ENCODE data around the gene CARD11. TPM values are rescaled to one million over a fixed set of nuclear protein-coding genes. Genes with fewer than 3 reads are reported as not detected.

Gene CARD11
- total and polyA plus RNA-seq, 2 experiments from 2014 or later = 17.7 to 29.0 TPM

GRCh38 chr7:2948749-2949148, 94.9 kb downstream of the CARD11 start (continued):
- TF ChIP-seq CTCF (conservative IDR thresholded peaks at IDR 0.05; ENCODE audit: low read depth in 2 of 2) (no peak), NANOG (IDR thresholded peaks at IDR 0.05; ENCODE audit: borderline replicate concordance) (peak; percentile 58; the same call in 1 of the 2 replicates)

DNA sequence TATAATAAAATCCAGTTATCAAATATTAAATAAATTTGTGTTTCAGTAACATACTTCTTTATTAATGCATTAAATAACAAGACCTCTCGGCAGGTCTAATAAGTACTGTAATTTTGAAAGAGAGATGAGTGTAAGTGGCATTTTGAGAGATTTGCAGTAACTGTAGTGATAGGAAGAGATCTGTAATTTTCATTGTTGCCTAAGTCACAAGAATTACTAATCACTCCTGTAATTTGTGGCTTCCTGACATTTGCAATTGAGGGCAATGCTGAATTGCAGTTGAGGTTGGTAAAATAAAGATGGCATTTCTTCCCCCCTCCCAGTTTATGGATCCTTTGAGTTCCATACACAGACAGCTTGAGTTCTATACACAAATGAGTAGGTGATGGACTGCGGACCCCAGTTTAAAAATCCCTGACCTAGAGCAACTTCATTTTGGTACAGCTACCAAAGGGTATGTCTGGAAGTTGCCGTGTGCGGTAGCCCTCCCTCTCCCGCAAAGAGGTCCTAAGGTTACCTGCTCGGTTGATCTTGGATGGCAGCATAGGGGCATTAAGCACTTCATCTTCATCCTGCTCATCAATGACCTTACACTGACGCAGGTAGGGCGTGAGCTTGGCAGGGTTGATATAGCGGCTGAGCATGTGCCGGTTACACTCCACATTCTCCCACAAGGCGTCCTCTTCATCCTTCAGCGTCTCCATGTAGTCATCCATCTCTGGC, 96.4 kb downstream of the CARD11 start:
- Mint-ChIP-seq H3K9me3 (peaks cover 35% of the 10 kb centered on the region), H3K27me3 (ENCODE audit: insufficient read depth, low read depth, poor library complexity) (peaks cover 2% of the 10 kb centered on the region), H3K4me3 (no peak overlapping the region), H3K36me3 (ENCODE audit: low read depth) (peaks cover 61% of the 10 kb centered on the region), H3K4me1 (peaks cover 7% of the 10 kb centered on the region; the same call in 1 of the 3 replicates), H3K27ac (no peak overlapping the region)
- Histone ChIP-seq H2AFZ (no peak overlapping the region), H3K27ac (ENCODE audit: low read depth) (no peak overlapping the region), H3K79me2 (replicated peaks; ENCODE audit: insufficient read depth) (no peaks in the 10 kb centered on the region), H3F3A (replicated peaks; ENCODE audit: low read depth) (no peaks in the 10 kb centered on the region), H3K4me1 (ENCODE audit: insufficient read depth) (peaks cover 5% of the 10 kb centered on the region; the same call in 1 of the 2 replicates), H3K9me2 (ENCODE audit: insufficient read depth) (0 out of 2 replicates have a peak, but pooled peaks cover 6% of the 10 kb centered on the region), H3K4me3 (no peak overlapping the region), H3K27me3 (ENCODE audit: insufficient read depth) (no peaks in the 10 kb centered on the region), H4K20me1 (replicated peaks; ENCODE audit: insufficient read depth) (no peaks in the 10 kb centered on the region), H3K36me3 (ENCODE audit: insufficient read depth) (peaks cover 4% of the 10 kb centered on the region; the same call in 1 of the 2 replicates), H3K4me2 (no peak overlapping the region)
- ATAC-seq = no peak
- no peak for DNase-seq (ENCODE audit: low spot score)
- TF ChIP-seq POLR2AphosphoS5 (IDR thresholded peaks at IDR 0.05; ENCODE audit: low read depth) (no peak), CTCF (conservative IDR thresholded peaks at IDR 0.05; ENCODE audit: low read depth in 2 of 2) (no peak), CREB1 (CRISPR knock-in tag; IDR thresholded peaks at IDR 0.05; ENCODE audit: low read depth) (no peak), JUNB (IDR thresholded peaks at IDR 0.05; ENCODE audit: unreplicated experiment) (no peak), EZH2 (IDR thresholded peaks at IDR 0.05; ENCODE audit: low read depth, unreplicated experiment) (no peak), EZH2phosphoT487 (IDR thresholded peaks at IDR 0.05; ENCODE audit: unreplicated experiment) (no peak), NANOG (IDR thresholded peaks at IDR 0.05; ENCODE audit: borderline replicate concordance) (no peak), ZNF114 (CRISPR knock-in tag; IDR thresholded peaks at IDR 0.05) (no peak)
- TF ChIP-seq, protein P1, sequence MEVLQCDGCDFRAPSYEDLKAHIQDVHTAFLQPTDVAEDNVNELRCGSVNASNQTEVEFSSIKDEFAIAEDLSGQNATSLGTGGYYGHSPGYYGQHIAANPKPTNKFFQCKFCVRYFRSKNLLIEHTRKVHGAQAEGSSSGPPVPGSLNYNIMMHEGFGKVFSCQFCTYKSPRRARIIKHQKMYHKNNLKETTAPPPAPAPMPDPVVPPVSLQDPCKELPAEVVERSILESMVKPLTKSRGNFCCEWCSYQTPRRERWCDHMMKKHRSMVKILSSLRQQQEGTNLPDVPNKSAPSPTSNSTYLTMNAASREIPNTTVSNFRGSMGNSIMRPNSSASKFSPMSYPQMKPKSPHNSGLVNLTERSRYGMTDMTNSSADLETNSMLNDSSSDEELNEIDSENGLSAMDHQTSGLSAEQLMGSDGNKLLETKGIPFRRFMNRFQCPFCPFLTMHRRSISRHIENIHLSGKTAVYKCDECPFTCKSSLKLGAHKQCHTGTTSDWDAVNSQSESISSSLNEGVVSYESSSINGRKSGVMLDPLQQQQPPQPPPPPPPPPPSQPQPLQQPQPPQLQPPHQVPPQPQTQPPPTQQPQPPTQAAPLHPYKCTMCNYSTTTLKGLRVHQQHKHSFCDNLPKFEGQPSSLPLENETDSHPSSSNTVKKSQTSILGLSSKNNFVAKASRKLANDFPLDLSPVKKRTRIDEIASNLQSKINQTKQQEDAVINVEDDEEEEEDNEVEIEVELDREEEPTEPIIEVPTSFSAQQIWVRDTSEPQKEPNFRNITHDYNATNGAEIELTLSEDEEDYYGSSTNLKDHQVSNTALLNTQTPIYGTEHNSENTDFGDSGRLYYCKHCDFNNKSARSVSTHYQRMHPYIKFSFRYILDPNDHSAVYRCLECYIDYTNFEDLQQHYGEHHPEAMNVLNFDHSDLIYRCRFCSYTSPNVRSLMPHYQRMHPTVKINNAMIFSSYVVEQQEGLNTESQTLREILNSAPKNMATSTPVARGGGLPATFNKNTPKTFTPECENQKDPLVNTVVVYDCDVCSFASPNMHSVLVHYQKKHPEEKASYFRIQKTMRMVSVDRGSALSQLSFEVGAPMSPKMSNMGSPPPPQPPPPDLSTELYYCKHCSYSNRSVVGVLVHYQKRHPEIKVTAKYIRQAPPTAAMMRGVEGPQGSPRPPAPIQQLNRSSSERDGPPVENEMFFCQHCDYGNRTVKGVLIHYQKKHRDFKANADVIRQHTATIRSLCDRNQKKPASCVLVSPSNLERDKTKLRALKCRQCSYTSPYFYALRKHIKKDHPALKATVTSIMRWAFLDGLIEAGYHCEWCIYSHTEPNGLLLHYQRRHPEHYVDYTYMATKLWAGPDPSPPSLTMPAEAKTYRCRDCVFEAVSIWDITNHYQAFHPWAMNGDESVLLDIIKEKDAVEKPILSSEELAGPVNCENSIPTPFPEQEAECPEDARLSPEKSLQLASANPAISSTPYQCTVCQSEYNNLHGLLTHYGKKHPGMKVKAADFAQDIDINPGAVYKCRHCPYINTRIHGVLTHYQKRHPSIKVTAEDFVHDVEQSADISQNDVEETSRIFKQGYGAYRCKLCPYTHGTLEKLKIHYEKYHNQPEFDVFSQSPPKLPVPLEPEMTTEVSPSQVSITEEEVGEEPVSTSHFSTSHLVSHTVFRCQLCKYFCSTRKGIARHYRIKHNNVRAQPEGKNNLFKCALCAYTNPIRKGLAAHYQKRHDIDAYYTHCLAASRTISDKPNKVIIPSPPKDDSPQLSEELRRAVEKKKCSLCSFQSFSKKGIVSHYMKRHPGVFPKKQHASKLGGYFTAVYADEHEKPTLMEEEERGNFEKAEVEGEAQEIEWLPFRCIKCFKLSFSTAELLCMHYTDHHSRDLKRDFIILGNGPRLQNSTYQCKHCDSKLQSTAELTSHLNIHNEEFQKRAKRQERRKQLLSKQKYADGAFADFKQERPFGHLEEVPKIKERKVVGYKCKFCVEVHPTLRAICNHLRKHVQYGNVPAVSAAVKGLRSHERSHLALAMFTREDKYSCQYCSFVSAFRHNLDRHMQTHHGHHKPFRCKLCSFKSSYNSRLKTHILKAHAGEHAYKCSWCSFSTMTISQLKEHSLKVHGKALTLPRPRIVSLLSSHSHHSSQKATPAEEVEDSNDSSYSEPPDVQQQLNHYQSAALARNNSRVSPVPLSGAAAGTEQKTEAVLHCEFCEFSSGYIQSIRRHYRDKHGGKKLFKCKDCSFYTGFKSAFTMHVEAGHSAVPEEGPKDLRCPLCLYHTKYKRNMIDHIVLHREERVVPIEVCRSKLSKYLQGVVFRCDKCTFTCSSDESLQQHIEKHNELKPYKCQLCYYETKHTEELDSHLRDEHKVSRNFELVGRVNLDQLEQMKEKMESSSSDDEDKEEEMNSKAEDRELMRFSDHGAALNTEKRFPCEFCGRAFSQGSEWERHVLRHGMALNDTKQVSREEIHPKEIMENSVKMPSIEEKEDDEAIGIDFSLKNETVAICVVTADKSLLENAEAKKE (CRISPR knock-in tag; IDR thresholded peaks at IDR 0.05) = no peak
- TF ChIP-seq, protein P2, sequence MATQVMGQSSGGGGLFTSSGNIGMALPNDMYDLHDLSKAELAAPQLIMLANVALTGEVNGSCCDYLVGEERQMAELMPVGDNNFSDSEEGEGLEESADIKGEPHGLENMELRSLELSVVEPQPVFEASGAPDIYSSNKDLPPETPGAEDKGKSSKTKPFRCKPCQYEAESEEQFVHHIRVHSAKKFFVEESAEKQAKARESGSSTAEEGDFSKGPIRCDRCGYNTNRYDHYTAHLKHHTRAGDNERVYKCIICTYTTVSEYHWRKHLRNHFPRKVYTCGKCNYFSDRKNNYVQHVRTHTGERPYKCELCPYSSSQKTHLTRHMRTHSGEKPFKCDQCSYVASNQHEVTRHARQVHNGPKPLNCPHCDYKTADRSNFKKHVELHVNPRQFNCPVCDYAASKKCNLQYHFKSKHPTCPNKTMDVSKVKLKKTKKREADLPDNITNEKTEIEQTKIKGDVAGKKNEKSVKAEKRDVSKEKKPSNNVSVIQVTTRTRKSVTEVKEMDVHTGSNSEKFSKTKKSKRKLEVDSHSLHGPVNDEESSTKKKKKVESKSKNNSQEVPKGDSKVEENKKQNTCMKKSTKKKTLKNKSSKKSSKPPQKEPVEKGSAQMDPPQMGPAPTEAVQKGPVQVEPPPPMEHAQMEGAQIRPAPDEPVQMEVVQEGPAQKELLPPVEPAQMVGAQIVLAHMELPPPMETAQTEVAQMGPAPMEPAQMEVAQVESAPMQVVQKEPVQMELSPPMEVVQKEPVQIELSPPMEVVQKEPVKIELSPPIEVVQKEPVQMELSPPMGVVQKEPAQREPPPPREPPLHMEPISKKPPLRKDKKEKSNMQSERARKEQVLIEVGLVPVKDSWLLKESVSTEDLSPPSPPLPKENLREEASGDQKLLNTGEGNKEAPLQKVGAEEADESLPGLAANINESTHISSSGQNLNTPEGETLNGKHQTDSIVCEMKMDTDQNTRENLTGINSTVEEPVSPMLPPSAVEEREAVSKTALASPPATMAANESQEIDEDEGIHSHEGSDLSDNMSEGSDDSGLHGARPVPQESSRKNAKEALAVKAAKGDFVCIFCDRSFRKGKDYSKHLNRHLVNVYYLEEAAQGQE (IDR thresholded peaks at IDR 0.05; ENCODE audit: unreplicated experiment) = no peak
